ENCODE measurements around the gene MCTP2.

DNA sequence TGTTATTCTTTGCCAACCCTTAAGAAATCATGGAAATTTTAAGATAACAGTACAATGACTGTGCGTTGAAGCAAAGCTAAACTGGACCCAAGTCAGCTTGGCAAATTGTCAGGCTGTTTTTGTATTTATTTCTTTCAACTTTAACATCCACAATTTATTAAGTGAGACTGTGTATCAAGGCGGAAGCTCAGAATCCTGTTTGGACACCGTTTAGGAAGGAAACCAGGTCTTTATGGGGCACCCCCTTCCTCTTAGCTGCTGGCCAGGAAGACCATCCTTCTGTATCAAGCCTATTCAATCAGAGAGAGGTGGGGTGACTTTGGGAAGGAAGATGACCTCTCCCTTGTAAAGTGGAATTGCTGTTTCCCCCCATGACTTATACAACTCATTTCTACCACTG lies 166.0 kb downstream of the MCTP2 start:
- TF ChIP-seq, protein P1, sequence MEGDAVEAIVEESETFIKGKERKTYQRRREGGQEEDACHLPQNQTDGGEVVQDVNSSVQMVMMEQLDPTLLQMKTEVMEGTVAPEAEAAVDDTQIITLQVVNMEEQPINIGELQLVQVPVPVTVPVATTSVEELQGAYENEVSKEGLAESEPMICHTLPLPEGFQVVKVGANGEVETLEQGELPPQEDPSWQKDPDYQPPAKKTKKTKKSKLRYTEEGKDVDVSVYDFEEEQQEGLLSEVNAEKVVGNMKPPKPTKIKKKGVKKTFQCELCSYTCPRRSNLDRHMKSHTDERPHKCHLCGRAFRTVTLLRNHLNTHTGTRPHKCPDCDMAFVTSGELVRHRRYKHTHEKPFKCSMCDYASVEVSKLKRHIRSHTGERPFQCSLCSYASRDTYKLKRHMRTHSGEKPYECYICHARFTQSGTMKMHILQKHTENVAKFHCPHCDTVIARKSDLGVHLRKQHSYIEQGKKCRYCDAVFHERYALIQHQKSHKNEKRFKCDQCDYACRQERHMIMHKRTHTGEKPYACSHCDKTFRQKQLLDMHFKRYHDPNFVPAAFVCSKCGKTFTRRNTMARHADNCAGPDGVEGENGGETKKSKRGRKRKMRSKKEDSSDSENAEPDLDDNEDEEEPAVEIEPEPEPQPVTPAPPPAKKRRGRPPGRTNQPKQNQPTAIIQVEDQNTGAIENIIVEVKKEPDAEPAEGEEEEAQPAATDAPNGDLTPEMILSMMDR (IDR thresholded peaks at IDR 0.05), result no peak
- no peak for TF ChIP-seq POLR2A (IDR thresholded peaks at IDR 0.05)
- TF ChIP-seq EP300 (IDR thresholded peaks at IDR 0.05), result no peak
